Body of pancreas (tissue), 4 donors: Measurements from ENCODE around the gene ARFGAP3. TPM values are rescaled to one million over a fixed set of nuclear protein-coding genes. Genes with fewer than 3 reads are reported as not detected.

Experiments
- ATAC-seq: fragments of 150-250 bp; one replicate; pipeline ENCODE4 v1.9.1; 2016
- DNase-seq, 4 donors: peaks; one replicate each; pipeline ENCODE4 v3.0.0-alpha.2; 2019
- H3K27ac ChIP-seq, 4 donors: fragments of 200-600 bp; sonication (generic); 1 replicate in 3 of 4; 2 replicates in 1 of 4; pipeline versions ENCODE4 v1.5.1 to v1.6.1; 2016 to 2019; ENCODE audit warnings: mild to moderate bottlenecking in 1 of 4, mixed read lengths in 1 of 4, moderate library complexity in 1 of 4
- H3K27me3 ChIP-seq, 2 donors: fragments of 200-600 bp; sonication (generic); one replicate each; pipeline ENCODE4 v1.6.0; 2016; ENCODE audit warnings: mild to moderate bottlenecking in 1 of 2
- H3K36me3 ChIP-seq, 2 donors: fragments of 200-600 bp; sonication (generic); replicated peaks in 1 of 2; 2 replicates each; pipeline ENCODE4 v1.5.1; 2016; ENCODE audit warnings: low read depth in 2 of 2; ENCODE audit not compliant: insufficient read depth in 1 of 2
- H3K4me1 ChIP-seq: fragments of 200-600 bp; sonication (generic); one replicate; pipeline ENCODE4 v1.6.0; 2016
- H3K4me3 ChIP-seq, 2 donors: fragments of 200-600 bp; sonication (generic); 1 replicate in 1 of 2; 2 replicates in 1 of 2; pipeline ENCODE4 v1.5.1; 2016 to 2019
- H3K9me3 ChIP-seq, 3 donors: fragments of 200-600 bp; sonication (generic); 1 replicate in 2 of 3; 2 replicates in 1 of 3; pipeline ENCODE4 v1.5.1; 2016
- POLR2A ChIP-seq, 3 donors: fragments of 450-650 bp; IDR thresholded peaks; one replicate each; pipeline ENCODE4 v1.6.1; 2016; ENCODE audit warnings: antibody characterized with exemption in 3 of 3, mild to moderate bottlenecking in 2 of 3
- WGBS, 2 donors: methylation state at CpG; one replicate each; pipeline ENCODE4 v1.1.5; 2017; 5-methylcytosine and 5-hydroxymethylcytosine counted together
- intact Hi-C: fragments of 100-400 bp; cut with DNase I; formaldehyde crosslinking; loops from one replicate; pipeline ENCODE4 v1.15.1; 2023
- total RNA-seq, 2 donors: library from RNA; depleted of rRNA; stranded (reverse); fragments of >200 nt; gene quantifications; one replicate each; pipeline ENCODE4 v1.1.0, GENCODE V29; 2016
- TF ChIP-seq, protein P1 (sequence below), 7 experiments: fragments of 450-650 bp in 4 of 7; fragments of 200-600 bp in 3 of 7; sonication (generic) in 3 of 7; IDR thresholded peaks; one replicate each; pipeline ENCODE4 v1.5.1; 2016 to 2019; ENCODE audit warnings: antibody characterized with exemption in 7 of 7

Gene ARFGAP3
- total RNA-seq, 2 donors from 2014 or later: 64.3 to 73.2 TPM

DNA sequence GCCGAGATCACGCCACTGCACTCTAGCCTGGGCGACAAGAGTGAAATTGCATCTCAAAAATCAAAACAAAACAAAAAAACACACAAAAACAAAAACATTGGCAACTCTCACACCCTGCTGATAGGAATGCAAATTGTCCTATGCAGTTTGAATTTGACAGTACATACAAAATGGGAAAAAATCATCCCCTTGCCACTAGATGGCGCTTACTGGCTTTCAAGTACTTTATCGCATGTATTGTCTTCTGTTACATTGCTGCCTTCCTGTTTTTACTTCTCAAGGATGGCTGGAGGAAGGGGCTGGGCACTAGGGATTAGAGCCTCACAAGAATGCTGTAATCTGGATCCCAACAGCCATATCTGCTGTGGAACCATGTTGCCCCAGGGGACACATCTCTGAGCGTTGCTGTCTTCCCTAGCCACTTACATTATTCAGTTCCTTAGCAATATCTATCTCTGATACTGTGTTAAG is 77.0 kb downstream of the ARFGAP3 start:
- intact Hi-C loops: no loop called here
- 16 to 24% methylated on average over 6 of the region's 6 CpGs for WGBS, 2 donors
- H3K36me3 ChIP-seq: no peaks in the 10 kb centered on the region
- DNase-seq: peak; percentile 60 to 90 (median 72)
- no peak overlapping the region for H3K4me3 ChIP-seq
- H3K9me3 ChIP-seq: no peaks in the 10 kb centered on the region
- H3K27ac ChIP-seq: no peak overlapping the region
- TF ChIP-seq, protein P1, sequence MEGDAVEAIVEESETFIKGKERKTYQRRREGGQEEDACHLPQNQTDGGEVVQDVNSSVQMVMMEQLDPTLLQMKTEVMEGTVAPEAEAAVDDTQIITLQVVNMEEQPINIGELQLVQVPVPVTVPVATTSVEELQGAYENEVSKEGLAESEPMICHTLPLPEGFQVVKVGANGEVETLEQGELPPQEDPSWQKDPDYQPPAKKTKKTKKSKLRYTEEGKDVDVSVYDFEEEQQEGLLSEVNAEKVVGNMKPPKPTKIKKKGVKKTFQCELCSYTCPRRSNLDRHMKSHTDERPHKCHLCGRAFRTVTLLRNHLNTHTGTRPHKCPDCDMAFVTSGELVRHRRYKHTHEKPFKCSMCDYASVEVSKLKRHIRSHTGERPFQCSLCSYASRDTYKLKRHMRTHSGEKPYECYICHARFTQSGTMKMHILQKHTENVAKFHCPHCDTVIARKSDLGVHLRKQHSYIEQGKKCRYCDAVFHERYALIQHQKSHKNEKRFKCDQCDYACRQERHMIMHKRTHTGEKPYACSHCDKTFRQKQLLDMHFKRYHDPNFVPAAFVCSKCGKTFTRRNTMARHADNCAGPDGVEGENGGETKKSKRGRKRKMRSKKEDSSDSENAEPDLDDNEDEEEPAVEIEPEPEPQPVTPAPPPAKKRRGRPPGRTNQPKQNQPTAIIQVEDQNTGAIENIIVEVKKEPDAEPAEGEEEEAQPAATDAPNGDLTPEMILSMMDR (IDR thresholded peaks at IDR 0.05): peak; percentile 71 to 99 (median 94)
- no peak for TF ChIP-seq POLR2A (IDR thresholded peaks at IDR 0.05)
- peak; percentile 94 for ATAC-seq
- no peaks in the 10 kb centered on the region for H3K4me1 ChIP-seq
- H3K27me3 ChIP-seq: no peaks in the 10 kb centered on the region

DNA sequence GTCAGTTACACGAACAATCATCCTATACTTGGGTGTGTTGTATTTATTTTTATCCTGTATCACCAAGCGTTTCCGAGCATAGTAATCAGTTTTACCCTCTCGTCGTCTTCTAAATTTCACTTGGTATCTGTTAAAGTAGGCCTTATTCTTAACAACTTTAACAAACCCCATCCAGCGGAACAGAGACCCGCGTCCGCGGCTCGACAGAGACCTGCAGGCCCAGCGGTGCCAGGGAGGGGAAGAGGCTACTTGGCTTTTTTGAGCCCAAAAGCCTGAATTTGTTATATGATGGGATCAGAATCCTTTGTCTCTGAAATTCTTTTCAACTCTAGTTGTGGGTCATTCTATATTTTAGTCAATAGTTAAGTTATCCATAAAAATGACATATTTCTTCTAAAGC is 79.9 kb downstream of the ARFGAP3 start:
- Histone ChIP-seq H3K27me3 (no peaks in the 10 kb centered on the region), H3K36me3 (no peaks in the 10 kb centered on the region), H3K27ac (no peak overlapping the region), H3K4me3 (no peak overlapping the region), H3K4me1 (peaks cover 7% of the 10 kb centered on the region), H3K9me3 (no peaks in the 10 kb centered on the region)
- TF ChIP-seq POLR2A (IDR thresholded peaks at IDR 0.05): no peak
- TF ChIP-seq, protein P1 (IDR thresholded peaks at IDR 0.05): no peak
- 94% methylated on average over 12 of the region's 12 CpGs for WGBS, 2 donors
- ATAC-seq (no peak), DNase-seq (no peak)
- intact Hi-C loops: no loop called here

DNA sequence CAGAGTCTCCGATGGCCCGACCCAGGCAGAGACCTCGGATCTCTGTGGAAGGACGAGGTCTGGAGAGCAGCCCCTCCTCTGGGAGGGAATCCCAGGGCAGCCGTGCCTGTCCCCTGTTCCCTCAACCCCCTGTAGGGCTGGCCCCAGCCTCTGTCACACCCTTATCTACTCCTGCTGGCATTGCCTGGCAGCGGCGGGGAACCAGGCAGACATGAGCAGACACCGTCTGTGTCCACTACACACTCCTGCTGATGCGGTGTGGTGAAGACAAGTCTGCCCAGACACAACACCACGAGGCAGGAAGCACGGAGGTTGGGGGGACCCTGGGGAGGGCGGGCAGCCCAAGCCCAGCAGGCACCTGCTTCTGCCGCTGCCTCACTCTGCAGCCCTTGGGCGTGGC is 83.9 kb downstream of the ARFGAP3 start:
- ATAC-seq (no peak), DNase-seq (no peak)
- Histone ChIP-seq H3K27ac (no peak overlapping the region), H3K27me3 (no peaks in the 10 kb centered on the region), H3K36me3 (no peaks in the 10 kb centered on the region), H3K9me3 (no peaks in the 10 kb centered on the region), H3K4me3 (no peak overlapping the region), H3K4me1 (peaks cover 30% of the 10 kb centered on the region)
- 40 to 48% methylated on average over 5 to 14 of the region's 14 CpGs for WGBS, 2 donors
- TF ChIP-seq, protein P1 (IDR thresholded peaks at IDR 0.05): no peak
- no peak for TF ChIP-seq POLR2A (IDR thresholded peaks at IDR 0.05)
- intact Hi-C loops: no loop called here

DNA sequence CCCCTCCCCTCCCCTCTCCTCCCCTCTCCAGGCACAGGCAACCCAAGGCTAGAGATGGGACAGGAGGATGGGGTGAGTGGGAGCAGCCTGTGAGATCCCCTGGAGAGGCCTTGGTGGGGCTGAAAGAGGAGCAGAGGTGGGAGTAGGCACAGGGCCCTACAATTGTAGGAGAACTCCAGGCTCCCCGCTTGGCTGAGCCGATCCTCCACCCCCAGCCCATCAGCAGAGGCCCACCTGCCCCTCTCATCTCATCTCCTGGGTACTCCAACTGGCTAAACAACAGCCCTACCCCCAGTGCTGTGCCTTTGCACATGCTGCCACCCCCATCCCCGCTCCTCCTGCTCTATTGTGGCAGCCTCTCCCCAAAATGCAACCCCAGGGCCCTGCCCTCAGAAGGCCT is 84.4 kb downstream of the ARFGAP3 start:
- no peaks in the 10 kb centered on the region for H3K36me3 ChIP-seq
- intact Hi-C loops: no loop called here
- TF ChIP-seq, protein P1 (IDR thresholded peaks at IDR 0.05): no peak
- no peak for TF ChIP-seq POLR2A (IDR thresholded peaks at IDR 0.05)
- no peaks in the 10 kb centered on the region for H3K27me3 ChIP-seq
- DNase-seq (no peak), ATAC-seq (no peak)
- no peaks in the 10 kb centered on the region for H3K9me3 ChIP-seq
- H3K4me3 ChIP-seq: no peak overlapping the region
- no peak overlapping the region for H3K27ac ChIP-seq
- WGBS, 2 donors: 94 to 100% methylated on average over 2 to 3 of the region's 3 CpGs
- peaks cover 30% of the 10 kb centered on the region for H3K4me1 ChIP-seq

DNA sequence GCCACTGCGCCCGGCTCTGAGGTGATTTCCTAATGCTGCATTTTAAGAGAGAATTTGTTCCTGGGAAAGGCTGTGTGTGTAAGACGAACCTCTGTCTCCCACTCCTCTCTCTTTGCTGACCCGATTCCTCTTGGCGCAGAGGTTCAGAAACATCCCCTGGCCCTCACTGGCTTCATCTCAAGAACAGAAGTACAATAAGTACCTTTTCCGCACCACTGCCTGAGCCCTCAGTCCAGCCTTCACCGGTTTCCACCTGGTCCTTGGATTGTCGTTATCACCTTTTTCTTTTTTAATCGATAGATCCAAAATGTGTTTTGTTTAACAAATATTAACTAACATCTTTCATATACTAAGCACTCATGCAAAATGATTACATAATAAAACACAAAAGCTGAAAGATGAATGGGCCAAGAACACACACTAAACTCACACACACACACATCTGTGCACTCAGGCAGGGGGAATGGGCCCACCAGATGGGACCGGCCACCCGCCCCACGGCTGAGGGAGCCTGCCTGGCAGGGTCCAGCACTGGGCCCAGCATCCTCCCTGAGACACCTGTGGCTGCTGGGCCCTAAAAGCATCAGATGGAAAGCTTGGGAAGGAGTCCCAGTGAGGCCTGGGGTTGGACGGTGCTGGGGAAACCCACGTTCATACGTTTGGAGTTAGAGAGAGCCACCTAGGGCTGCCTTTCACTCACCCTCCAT is 86.0 kb downstream of the ARFGAP3 start:
- DNase-seq (no peak), ATAC-seq (no peak)
- Histone ChIP-seq H3K4me1 (peaks cover 30% of the 10 kb centered on the region), H3K9me3 (no peaks in the 10 kb centered on the region), H3K4me3 (no peak overlapping the region), H3K36me3 (no peaks in the 10 kb centered on the region), H3K27me3 (no peaks in the 10 kb centered on the region), H3K27ac (no peak overlapping the region)
- intact Hi-C loops: no loop called here
- TF ChIP-seq POLR2A (IDR thresholded peaks at IDR 0.05): no peak
- TF ChIP-seq, protein P1 (IDR thresholded peaks at IDR 0.05): no peak
- WGBS, 2 donors: 67 to 70% methylated on average over 14 to 15 of the region's 15 CpGs
